Endothelial cell of umbilical vein (primary cell): ENCODE results near the gene HIPK4. TPM values are rescaled to one million over a fixed set of nuclear protein-coding genes. Genes with fewer than 3 reads are reported as not detected.

Source experiments
- BruUV-seq: library from RNA; stranded (reverse); fragments of 400-500 nt; replicated peaks from 2 replicates; lab custom pipeline; 2021; lab: Mats Ljungman, UMichigan
- CTCF ChIA-PET: fragments of 300-600, 350-600 bp; sonication (Branson Sonifier 250); formaldehyde crosslinking; loops from one replicate; lab custom pipeline; 2021; ENCODE audit warnings: antibody characterized with exemption, inconsistent platforms; lab: Charles Lee
- POLR2A ChIA-PET: fragments of 300-600, 350-600 bp; sonication (Branson Sonifier 250); formaldehyde crosslinking; loops from one replicate; lab custom pipeline; 2021; ENCODE audit warnings: antibody characterized with exemption, inconsistent platforms; lab: Charles Lee
- DNase-seq: peaks from one replicate; pipeline ENCODE4 v3.0.0-alpha.2; 2011; ENCODE audit warnings: low read depth, low spot score
- FAIRE-seq: peaks from 2 replicates; lab custom pipeline; 2011; peaks lifted over from hg19 to GRCh38; lab: Jason Lieb, UNC
- H2AFZ ChIP-seq: 2 replicates; pipeline ENCODE4 v1.6.0; 2012; ENCODE audit warnings: low read depth, low read length, control low read depth, inconsistent platforms
- H3K27ac ChIP-seq: 2 replicates; pipeline ENCODE4 v1.5.1; 2011; ENCODE audit warnings: low read depth, mild to moderate bottlenecking, control low read depth, low read length, moderate library complexity; ENCODE audit not compliant: insufficient read depth
- H3K27me3 ChIP-seq, 2 experiments: 2 replicates each; pipeline versions ENCODE4 v1.6.0 to v1.6.1; 2011; ENCODE audit warnings: low read length in 2 of 2, mixed read lengths in 1 of 2; ENCODE audit not compliant: control insufficient read depth in 2 of 2, insufficient read depth in 2 of 2
- H3K36me3 ChIP-seq, 2 experiments: 2 replicates in 1 of 2; 3 replicates in 1 of 2; pipeline ENCODE4 v1.5.1; 2011; ENCODE audit warnings: low read length in 2 of 2, mild to moderate bottlenecking in 1 of 2, moderate library complexity in 1 of 2; ENCODE audit not compliant: control insufficient read depth in 2 of 2, insufficient read depth in 2 of 2; ENCODE audit errors: extremely low read depth in 1 of 2
- H3K4me1 ChIP-seq: 3 replicates; pipeline ENCODE4 v1.5.1; 2011; ENCODE audit warnings: mild to moderate bottlenecking, low read length; ENCODE audit not compliant: control insufficient read depth, insufficient read depth; ENCODE audit errors: extremely low read depth
- H3K4me2 ChIP-seq: 2 replicates; pipeline ENCODE4 v1.6.1; 2011; ENCODE audit warnings: low read length, control low read depth, mixed read lengths; ENCODE audit not compliant: insufficient read depth
- H3K4me3 ChIP-seq, 3 experiments: fragments of 200-600 bp in 1 of 3; sonication (generic), shearing (Covaris generic) in 1 of 3; replicated peaks in 1 of 3; 2 replicates each; pipeline ENCODE4 v1.5.1; 2011 to 2016; ENCODE audit warnings: control low read depth in 3 of 3, low read length in 3 of 3, mild to moderate bottlenecking in 2 of 3, inconsistent platforms in 1 of 3, low read depth in 1 of 3, moderate library complexity in 1 of 3; ENCODE audit not compliant: insufficient read depth in 1 of 3
- H3K79me2 ChIP-seq: 2 replicates; pipeline ENCODE4 v1.6.0; 2012; ENCODE audit warnings: low read length, inconsistent platforms; ENCODE audit not compliant: control insufficient read depth, insufficient read depth
- H3K9ac ChIP-seq: replicated peaks from 2 replicates; pipeline ENCODE3; 2011; ENCODE audit warnings: low read length, control low read depth; ENCODE audit not compliant: insufficient read depth; ENCODE audit errors: extremely low read depth
- H3K9me1 ChIP-seq: replicated peaks from 3 replicates; pipeline ENCODE4 v1.6.0; 2011; ENCODE audit warnings: mild to moderate bottlenecking, low read length; ENCODE audit not compliant: control insufficient read depth, insufficient read depth; ENCODE audit errors: extremely low read depth
- H3K9me3 ChIP-seq: replicated peaks from 2 replicates; pipeline ENCODE4 v1.5.1; 2012; ENCODE audit warnings: low read length, inconsistent platforms; ENCODE audit not compliant: control insufficient read depth, insufficient read depth
- H4K20me1 ChIP-seq: replicated peaks from 2 replicates; pipeline ENCODE3; 2011; ENCODE audit warnings: mild to moderate bottlenecking, low read length; ENCODE audit not compliant: control insufficient read depth, insufficient read depth; ENCODE audit errors: extremely low read depth
- FOS ChIP-seq: IDR thresholded peaks from 2 replicates; pipeline ENCODE4 v1.6.1; 2011; ENCODE audit warnings: mild to moderate bottlenecking, low read length, moderate library complexity, borderline replicate concordance; ENCODE audit not compliant: insufficient read depth
- JUN ChIP-seq: IDR thresholded peaks from 2 replicates; pipeline ENCODE4 v1.6.1; 2011; ENCODE audit warnings: borderline replicate concordance, low read depth; ENCODE audit not compliant: insufficient read length, insufficient read depth
- MYC ChIP-seq: IDR thresholded peaks from one replicate; pipeline ENCODE4 v1.6.1; 2011; ENCODE audit warnings: mild to moderate bottlenecking, low read depth, low read length
- POLR2A ChIP-seq: IDR thresholded peaks from 2 replicates; pipeline ENCODE4 v1.6.1; 2012; ENCODE audit warnings: low read depth, mild to moderate bottlenecking, control low read depth, low read length
- POLR2AphosphoS5 ChIP-seq: IDR thresholded peaks from 2 replicates; pipeline ENCODE4 v1.6.1; 2012; ENCODE audit warnings: low read depth, mild to moderate bottlenecking, control low read depth, low read length, moderate library complexity; ENCODE audit not compliant: insufficient read depth
- dilution Hi-C: fragments of 300-500 bp; cut with MboI; formaldehyde crosslinking; loops from one replicate; pipeline ENCODE4 v1.15.0; 2019; ENCODE audit warnings: low sequenced_read_pairs; ENCODE audit not compliant: extremely low pct_ligation_motif_present
- intact Hi-C: fragments of 100-400 bp; cut with micrococcal nuclease; formaldehyde crosslinking; loops from one replicate; pipeline ENCODE4 v1.10.0; 2022
- polyA plus RNA-seq, 4 experiments: library from polyadenylated mRNA; depleted of rRNA in 3 of 4; stranded (reverse) in 3 of 4; unstranded in 1 of 4; fragments of >200 nt; gene quantifications; 2 replicates each; pipeline versions ENCODE4 v1.2.1 to v1.2.3, GENCODE V29; 2011 to 2012; ENCODE audit warnings: missing spikeins in 1 of 4
- total RNA-seq: library from RNA; stranded (reverse); gene quantifications from 2 replicates; pipeline ENCODE4 v1.2.3, GENCODE V29; 2021
- TF ChIP-seq, protein P1 (sequence below), 2 donors: IDR thresholded peaks; 1 replicate in 1 of 2; 2 replicates in 1 of 2; pipeline ENCODE4 v1.5.1; 2011; ENCODE audit warnings: low read length in 2 of 2, mild to moderate bottlenecking in 2 of 2, moderate library complexity in 2 of 2, control low read depth in 1 of 2, inconsistent platforms in 1 of 2, low read depth in 1 of 2; ENCODE audit not compliant: insufficient read depth in 1 of 2; ENCODE audit errors: extremely low read depth in 1 of 2
- TF ChIP-seq, protein P2 (sequence below): IDR thresholded peaks from 2 replicates; pipeline ENCODE4 v1.6.1; 2011; ENCODE audit not compliant: insufficient read depth, insufficient read length

Gene HIPK4
- total and polyA plus RNA-seq, 2 donors (not counting 3 experiments of a cell fraction or from before 2014, with no cell fraction given) = 0.12 TPM; not detected in 1

DNA sequence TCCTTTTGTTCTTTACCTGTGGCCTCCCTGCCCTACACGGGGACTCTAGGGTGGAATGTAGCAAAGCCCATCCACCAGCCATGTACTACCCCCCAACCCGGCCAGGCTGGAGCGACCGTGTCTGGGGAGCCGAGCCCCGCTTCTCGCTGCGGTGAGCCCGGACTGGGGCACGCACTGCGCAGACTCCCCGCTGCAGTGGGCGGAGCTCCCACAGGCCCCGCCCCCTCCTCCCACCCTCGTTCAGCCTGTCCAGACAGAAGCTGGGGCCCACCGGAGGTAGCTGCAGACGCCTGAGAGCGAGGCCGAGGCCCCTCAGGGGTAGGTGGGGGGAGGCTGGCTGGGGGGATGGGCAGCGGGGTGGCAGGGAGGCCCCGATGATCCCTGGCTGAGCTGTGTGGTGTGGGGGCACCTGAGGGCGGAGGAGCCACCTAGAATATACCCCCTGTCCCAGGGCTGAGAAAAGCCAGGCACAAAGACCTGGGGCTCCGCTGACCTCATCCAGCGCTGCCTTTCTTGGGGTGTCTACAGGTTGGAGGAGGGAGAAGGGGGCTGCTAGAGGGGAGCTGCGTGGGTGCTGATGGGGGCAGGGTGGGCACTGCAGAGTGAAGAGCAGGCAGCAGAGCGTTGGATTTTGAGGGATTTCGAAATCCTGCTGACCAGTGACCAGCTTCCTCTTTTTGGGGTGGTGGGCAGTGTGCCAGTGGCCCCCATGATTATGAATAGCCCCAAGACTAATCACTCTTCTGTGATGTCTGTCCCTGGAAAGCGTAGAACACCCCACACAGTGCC, 24.2 kb downstream of the HIPK4 start:
- dilution Hi-C loops (no loop called here), intact Hi-C loops (loop anchor here (5.0 kb wide), 1 partner anchor 36 kb away; no protein-coding TSS in a partner anchor)
- BruUV-seq = no TSS peak
- H4K20me1 ChIP-seq = no peaks in the 10 kb centered on the region
- H3K9me3 ChIP-seq = no peaks in the 10 kb centered on the region
- peak overlapping the region; percentile 94 for H3K4me2 ChIP-seq
- peak overlapping the region; percentile 68 for H3K9ac ChIP-seq
- DNase-seq (peak; percentile 89), FAIRE-seq (peak; percentile 86)
- no peak overlapping the region for H3K27ac ChIP-seq
- peaks cover 0 to 6% of the 10 kb centered on the region in 2 experiments for H3K36me3 ChIP-seq
- H3K4me1 ChIP-seq = peaks cover 3% of the 10 kb centered on the region
- TF ChIP-seq FOS (no peak), POLR2A (peak; percentile 71), MYC (no peak), JUN (no peak), POLR2AphosphoS5 (peak; percentile 71)
- TF ChIP-seq, protein P1, sequence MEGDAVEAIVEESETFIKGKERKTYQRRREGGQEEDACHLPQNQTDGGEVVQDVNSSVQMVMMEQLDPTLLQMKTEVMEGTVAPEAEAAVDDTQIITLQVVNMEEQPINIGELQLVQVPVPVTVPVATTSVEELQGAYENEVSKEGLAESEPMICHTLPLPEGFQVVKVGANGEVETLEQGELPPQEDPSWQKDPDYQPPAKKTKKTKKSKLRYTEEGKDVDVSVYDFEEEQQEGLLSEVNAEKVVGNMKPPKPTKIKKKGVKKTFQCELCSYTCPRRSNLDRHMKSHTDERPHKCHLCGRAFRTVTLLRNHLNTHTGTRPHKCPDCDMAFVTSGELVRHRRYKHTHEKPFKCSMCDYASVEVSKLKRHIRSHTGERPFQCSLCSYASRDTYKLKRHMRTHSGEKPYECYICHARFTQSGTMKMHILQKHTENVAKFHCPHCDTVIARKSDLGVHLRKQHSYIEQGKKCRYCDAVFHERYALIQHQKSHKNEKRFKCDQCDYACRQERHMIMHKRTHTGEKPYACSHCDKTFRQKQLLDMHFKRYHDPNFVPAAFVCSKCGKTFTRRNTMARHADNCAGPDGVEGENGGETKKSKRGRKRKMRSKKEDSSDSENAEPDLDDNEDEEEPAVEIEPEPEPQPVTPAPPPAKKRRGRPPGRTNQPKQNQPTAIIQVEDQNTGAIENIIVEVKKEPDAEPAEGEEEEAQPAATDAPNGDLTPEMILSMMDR (IDR thresholded peaks at IDR 0.05; ENCODE audit: extremely low read depth in 1 of 2, insufficient read depth in 1 of 2, low read depth in 1 of 2, low read length in 2 of 2) = no peak
- TF ChIP-seq, protein P2, sequence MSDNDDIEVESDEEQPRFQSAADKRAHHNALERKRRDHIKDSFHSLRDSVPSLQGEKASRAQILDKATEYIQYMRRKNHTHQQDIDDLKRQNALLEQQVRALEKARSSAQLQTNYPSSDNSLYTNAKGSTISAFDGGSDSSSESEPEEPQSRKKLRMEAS = no peak
- ChIA-PET CTCF (interaction anchor here (0.6 to 1.7 kb wide), 6 partner anchors 9 to 381 kb away, joined by 3 to 5 read pairs (median 3); no protein-coding TSS in a partner anchor), POLR2A (interaction anchor here (0.7 to 1.1 kb wide), 4 partner anchors 10 to 100 kb away, joined by 3 to 6 read pairs (median 4); partner anchors contain the start of genes BLVRB, C19orf47, PLD3 and SERTAD1)
- no peaks in the 10 kb centered on the region for H3K79me2 ChIP-seq
- H2AFZ ChIP-seq = peak overlapping the region; percentile 98
- no peaks in the 10 kb centered on the region for H3K27me3 ChIP-seq
- H3K4me3 ChIP-seq = peak overlapping the region; percentile 32 to 73 (median 63)
- H3K9me1 ChIP-seq = no peaks in the 10 kb centered on the region
